Esophagus muscularis mucosa (tissue), 4 donors: Measurements from ENCODE around the gene NAA11. TPM values are rescaled to one million over a fixed set of nuclear protein-coding genes. Genes with fewer than 3 reads are reported as not detected.

Experiments used
- DNase-seq: peaks from one replicate; pipeline ENCODE4 v3.0.0-alpha.2; 2017; ENCODE audit errors: extremely low spot score
- H3K27ac ChIP-seq, 4 donors: fragments of 200-600 bp; sonication (generic); replicated peaks in 1 of 4; 1 replicate in 3 of 4; 2 replicates in 1 of 4; pipeline ENCODE4 v1.5.1; 2016 to 2019; ENCODE audit warnings: mild to moderate bottlenecking in 1 of 4
- H3K27me3 ChIP-seq, 4 donors: fragments of 200-600 bp; sonication (generic); one replicate each; pipeline versions ENCODE4 v1.5.1 to v1.6.0; 2016 to 2019
- H3K36me3 ChIP-seq, 4 donors: fragments of 200-600 bp; sonication (generic); one replicate each; pipeline ENCODE4 v1.5.1; 2016 to 2019
- H3K4me1 ChIP-seq, 4 donors: fragments of 200-600 bp; sonication (generic); one replicate each; pipeline ENCODE4 v1.5.1; 2016 to 2019
- H3K4me3 ChIP-seq, 4 donors: fragments of 200-600 bp; sonication (generic); 1 replicate in 2 of 4; 2 replicates in 2 of 4; pipeline ENCODE4 v1.5.1; 2016 to 2019; ENCODE audit warnings: mild to moderate bottlenecking in 4 of 4, moderate library complexity in 1 of 4
- H3K9me3 ChIP-seq, 4 donors: fragments of 200-600 bp; sonication (generic); 1 replicate in 3 of 4; 2 replicates in 1 of 4; pipeline ENCODE4 v1.5.1; 2016 to 2019
- EP300 ChIP-seq: sonication (generic); formaldehyde crosslinking; IDR thresholded peaks from one replicate; pipeline ENCODE4 v1.6.1; 2017; ENCODE audit warnings: antibody characterized with exemption
- POLR2A ChIP-seq: fragments of 450-650 bp; IDR thresholded peaks from one replicate; pipeline ENCODE4 v1.6.1; 2017; ENCODE audit warnings: antibody characterized with exemption, moderate library complexity, mild to moderate bottlenecking, low read depth
- POLR2AphosphoS5 ChIP-seq, 2 donors: sonication (generic); formaldehyde crosslinking; IDR thresholded peaks; one replicate each; pipeline ENCODE4 v1.6.1; 2017; ENCODE audit warnings: antibody characterized with exemption in 2 of 2
- WGBS: methylation state at CpG from one replicate; pipeline ENCODE4 v1.1.5; 2018; 5-methylcytosine and 5-hydroxymethylcytosine counted together
- intact Hi-C: fragments of 100-400 bp; cut with DNase I; formaldehyde crosslinking; loops from one replicate; pipeline ENCODE4 v1.15.1; 2023
- total RNA-seq, 4 donors: library from RNA; depleted of rRNA; stranded (reverse); fragments of >200 nt; gene quantifications; one replicate each; pipeline versions ENCODE4 v1.1.0 to v1.2.1, GENCODE V29; 2016
- TF ChIP-seq, protein P1 (sequence below), 3 experiments: fragments of 200-600 bp in 2 of 3; fragments of 450-650 bp in 1 of 3; sonication (generic) in 2 of 3; IDR thresholded peaks; one replicate each; pipeline ENCODE4 v1.5.1; 2017 to 2019; ENCODE audit warnings: antibody characterized with exemption in 3 of 3, mild to moderate bottlenecking in 2 of 3, moderate library complexity in 1 of 3

NAA11 gene
- total RNA-seq, 4 donors from 2014 or later = not detected

DNA sequence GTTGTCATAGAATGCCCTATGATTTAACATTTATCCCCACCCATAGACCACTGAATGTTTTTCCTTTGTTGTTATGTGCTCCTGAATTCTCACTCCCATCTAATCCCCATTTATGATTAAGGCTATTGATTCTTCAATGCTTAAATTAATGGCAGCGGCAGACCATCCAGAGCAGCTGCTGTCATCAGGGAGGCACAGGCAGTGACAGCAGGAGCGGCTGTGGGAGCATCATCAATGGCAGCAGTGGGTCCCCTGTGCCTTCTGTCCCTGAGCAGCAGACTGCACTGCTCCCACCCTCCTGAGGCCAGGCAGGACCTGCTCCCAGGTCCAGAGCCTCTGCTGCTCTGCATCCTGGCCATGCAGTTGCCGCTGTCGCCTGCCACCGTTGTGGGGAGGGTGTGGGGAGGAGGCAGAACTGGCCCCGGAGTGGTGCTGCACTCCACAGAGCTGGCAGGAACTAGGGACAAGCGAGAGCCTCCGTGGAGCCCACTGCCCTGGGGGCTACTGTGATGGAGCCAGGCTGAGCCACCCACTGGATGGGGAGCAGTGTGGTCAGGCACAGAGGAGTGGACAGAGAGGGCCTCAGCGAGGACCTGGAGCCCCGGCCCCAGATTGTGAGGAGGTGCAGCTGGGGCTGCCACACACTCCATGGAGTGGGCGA is 29.0 kb downstream of the NAA11 start:
- intact Hi-C loops = no loop called here
- DNase-seq = no peak
- Histone ChIP-seq H3K4me1 (peaks cover 0 to 31% (median 19%) of the 10 kb centered on the region in 4 donors), H3K27ac (no peak overlapping the region), H3K9me3 (no peaks in the 10 kb centered on the region), H3K4me3 (no peak overlapping the region), H3K36me3 (no peaks in the 10 kb centered on the region), H3K27me3 (no peaks in the 10 kb centered on the region)
- TF ChIP-seq EP300 (no peak), POLR2A (no peak), POLR2AphosphoS5 (IDR thresholded peaks at IDR 0.05) (no peak)
- TF ChIP-seq, protein P1, sequence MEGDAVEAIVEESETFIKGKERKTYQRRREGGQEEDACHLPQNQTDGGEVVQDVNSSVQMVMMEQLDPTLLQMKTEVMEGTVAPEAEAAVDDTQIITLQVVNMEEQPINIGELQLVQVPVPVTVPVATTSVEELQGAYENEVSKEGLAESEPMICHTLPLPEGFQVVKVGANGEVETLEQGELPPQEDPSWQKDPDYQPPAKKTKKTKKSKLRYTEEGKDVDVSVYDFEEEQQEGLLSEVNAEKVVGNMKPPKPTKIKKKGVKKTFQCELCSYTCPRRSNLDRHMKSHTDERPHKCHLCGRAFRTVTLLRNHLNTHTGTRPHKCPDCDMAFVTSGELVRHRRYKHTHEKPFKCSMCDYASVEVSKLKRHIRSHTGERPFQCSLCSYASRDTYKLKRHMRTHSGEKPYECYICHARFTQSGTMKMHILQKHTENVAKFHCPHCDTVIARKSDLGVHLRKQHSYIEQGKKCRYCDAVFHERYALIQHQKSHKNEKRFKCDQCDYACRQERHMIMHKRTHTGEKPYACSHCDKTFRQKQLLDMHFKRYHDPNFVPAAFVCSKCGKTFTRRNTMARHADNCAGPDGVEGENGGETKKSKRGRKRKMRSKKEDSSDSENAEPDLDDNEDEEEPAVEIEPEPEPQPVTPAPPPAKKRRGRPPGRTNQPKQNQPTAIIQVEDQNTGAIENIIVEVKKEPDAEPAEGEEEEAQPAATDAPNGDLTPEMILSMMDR (IDR thresholded peaks at IDR 0.05) = no peak
- over 99% methylated on average over 7 of the region's 11 CpGs for WGBS

- no peaks in the 10 kb centered on the region for H3K36me3 ChIP-seq
- no peaks in the 10 kb centered on the region for H3K9me3 ChIP-seq
- no peak for DNase-seq
- H3K4me1 ChIP-seq = peaks cover 0 to 32% (median 23%) of the 10 kb centered on the region in 4 donors
- no peak overlapping the region for H3K27ac ChIP-seq
- intact Hi-C loops = no loop called here
- H3K27me3 ChIP-seq = no peaks in the 10 kb centered on the region
- TF ChIP-seq, protein P1 (IDR thresholded peaks at IDR 0.05) = no peak
- TF ChIP-seq POLR2AphosphoS5 (IDR thresholded peaks at IDR 0.05) (no peak), POLR2A (no peak), EP300 (no peak)
- no peak overlapping the region for H3K4me3 ChIP-seq
Measured at GRCh38 chr4:79295086-79295485, 30.8 kb downstream of the NAA11 start.

DNA sequence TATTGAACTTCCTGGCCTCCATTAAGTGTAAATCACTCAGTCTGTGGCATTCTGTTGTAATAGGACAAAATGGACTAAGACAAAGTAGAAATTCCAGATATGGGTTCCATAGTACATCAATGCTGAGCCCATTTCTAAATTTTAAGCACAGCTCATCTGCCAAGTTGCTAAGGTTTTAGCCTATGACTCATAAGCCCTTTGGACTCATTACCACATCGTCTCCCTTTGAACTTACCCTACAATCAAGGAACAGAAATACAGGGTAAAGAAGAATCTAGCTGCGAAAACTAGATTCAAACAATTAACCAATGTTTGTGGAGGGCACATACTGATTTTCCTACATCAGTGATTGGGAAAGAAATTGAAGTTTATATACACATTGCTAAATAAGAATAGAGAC is 31.8 kb downstream of the NAA11 start:
- H3K9me3 ChIP-seq = no peaks in the 10 kb centered on the region
- H3K27me3 ChIP-seq = no peaks in the 10 kb centered on the region
- H3K4me3 ChIP-seq = no peak overlapping the region
- DNase-seq = no peak
- peaks cover 0 to 38% (median 23%) of the 10 kb centered on the region in 4 donors for H3K4me1 ChIP-seq
- TF ChIP-seq, protein P1 (IDR thresholded peaks at IDR 0.05) = no peak
- TF ChIP-seq POLR2A = no peak
- no peak for TF ChIP-seq EP300
- TF ChIP-seq POLR2AphosphoS5 (IDR thresholded peaks at IDR 0.05) = no peak
- intact Hi-C loops = no loop called here
- no peaks in the 10 kb centered on the region for H3K36me3 ChIP-seq
- H3K27ac ChIP-seq = no peak overlapping the region
- WGBS = 61% methylated on average over 2 of the region's 2 CpGs

DNA sequence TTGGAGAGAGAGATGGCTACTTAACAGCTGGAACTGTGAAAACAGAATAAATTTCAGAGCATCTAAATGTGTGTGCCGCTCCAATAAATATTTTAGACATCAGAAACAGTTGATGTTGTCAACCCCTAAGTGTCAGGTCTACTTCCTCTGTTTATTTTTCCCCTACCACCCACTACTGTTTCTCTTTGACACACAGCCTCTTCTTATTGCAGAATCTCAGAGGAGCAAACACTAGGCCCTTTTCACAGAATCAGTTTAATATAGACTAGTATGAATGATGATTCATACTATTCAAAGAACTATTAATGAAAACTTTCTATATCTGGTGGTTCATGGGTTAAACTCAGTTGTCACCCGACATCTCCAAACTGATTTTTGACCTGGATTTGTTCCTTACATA is 33.9 kb downstream of the NAA11 start:
- no peak for DNase-seq
- no peaks in the 10 kb centered on the region for H3K36me3 ChIP-seq
- no peaks in the 10 kb centered on the region for H3K27me3 ChIP-seq
- H3K27ac ChIP-seq = no peak overlapping the region
- 77% methylated on average over 2 of the region's 2 CpGs for WGBS
- TF ChIP-seq, protein P1 (IDR thresholded peaks at IDR 0.05) = no peak
- TF ChIP-seq EP300 (no peak), POLR2A (no peak), POLR2AphosphoS5 (IDR thresholded peaks at IDR 0.05) (no peak)
- no peak overlapping the region for H3K4me3 ChIP-seq
- intact Hi-C loops = no loop called here
- no peaks in the 10 kb centered on the region for H3K9me3 ChIP-seq
- peaks cover 0 to 53% (median 31%) of the 10 kb centered on the region in 4 donors for H3K4me1 ChIP-seq

- H3K4me1 ChIP-seq = peaks cover 0 to 62% (median 35%) of the 10 kb centered on the region in 4 donors
- no peaks in the 10 kb centered on the region for H3K36me3 ChIP-seq
- no peaks in the 10 kb centered on the region for H3K27me3 ChIP-seq
- intact Hi-C loops = no loop called here
- WGBS = 65% methylated on average over 4 of the region's 4 CpGs
- TF ChIP-seq, protein P1 (IDR thresholded peaks at IDR 0.05) = no peak
- no peak for TF ChIP-seq POLR2AphosphoS5 (IDR thresholded peaks at IDR 0.05)
- no peak for TF ChIP-seq POLR2A
- TF ChIP-seq EP300 = no peak
- no peaks in the 10 kb centered on the region for H3K9me3 ChIP-seq
- H3K4me3 ChIP-seq = no peak overlapping the region
- DNase-seq = no peak
- H3K27ac ChIP-seq = peak overlapping the region; percentile 22 to 39 (median 33)
Measured at GRCh38 chr4:79290376-79290775, 35.5 kb downstream of the NAA11 start.
